Osteocyte (in vitro differentiated cells): Measurements from ENCODE around the gene TAS2R20. TPM values are rescaled to one million over a fixed set of nuclear protein-coding genes. Genes with fewer than 3 reads are reported as not detected.

Experiments
- DNase-seq: peaks from one replicate; pipeline ENCODE4 v3.0.0; 2021; ENCODE audit warnings: mixed read lengths; ENCODE audit not compliant: unreplicated experiment; ENCODE audit errors: extremely low spot score
- H3K27ac Mint-ChIP-seq: one replicate; pipeline ENCODE4 v1.8.0; 2021; ENCODE audit warnings: mild to moderate bottlenecking, mixed read lengths; ENCODE audit not compliant: unreplicated experiment
- H3K27me3 Mint-ChIP-seq: one replicate; pipeline ENCODE4 v1.8.0; 2021; ENCODE audit warnings: mixed read lengths; ENCODE audit not compliant: unreplicated experiment
- H3K36me3 Mint-ChIP-seq: one replicate; pipeline ENCODE4 v1.8.0; 2021; ENCODE audit warnings: mixed read lengths; ENCODE audit not compliant: unreplicated experiment
- H3K4me1 Mint-ChIP-seq: one replicate; pipeline ENCODE4 v1.8.0; 2021; ENCODE audit warnings: mixed read lengths; ENCODE audit not compliant: unreplicated experiment
- H3K4me3 Mint-ChIP-seq: one replicate; pipeline ENCODE4 v1.8.0; 2021; ENCODE audit warnings: mild to moderate bottlenecking, moderate library complexity, mixed read lengths; ENCODE audit not compliant: unreplicated experiment
- H3K9me3 Mint-ChIP-seq: one replicate; pipeline ENCODE4 v1.8.0; 2021; ENCODE audit warnings: mixed read lengths; ENCODE audit not compliant: unreplicated experiment
- total RNA-seq: library from RNA; stranded (reverse); gene quantifications from 2 replicates; pipeline ENCODE4 v1.2.1, GENCODE V29; 2021
- TF ChIP-seq, protein P1 (sequence below): fragments of 200-600 bp; sonication (generic); IDR thresholded peaks from 2 replicates; pipeline ENCODE4 v1.5.0; 2021; ENCODE audit warnings: antibody characterized with exemption, mild to moderate bottlenecking, moderate library complexity

The TAS2R20 gene
- total RNA-seq, 1 donor from 2014 or later, result 2.3 TPM

DNA sequence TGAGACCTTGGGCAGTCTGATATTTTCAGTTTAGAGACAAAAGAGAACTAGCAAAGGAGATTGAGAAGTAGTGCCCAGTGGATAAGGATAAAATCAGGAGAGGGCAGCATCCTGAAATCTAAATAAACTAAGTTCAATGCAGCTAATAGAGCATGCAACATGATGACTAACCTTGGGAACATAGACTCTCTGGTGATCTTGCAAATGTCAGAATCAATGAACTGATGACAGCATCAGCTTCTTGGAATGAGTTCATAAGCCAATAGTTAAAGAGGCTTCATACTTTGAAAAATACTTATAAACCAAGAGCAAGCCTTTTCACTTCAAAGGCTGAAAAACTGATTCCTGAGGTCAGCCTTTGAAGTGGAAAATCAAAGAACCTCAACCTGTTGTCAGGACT is 16.1 kb upstream of the TAS2R20 start:
- Mint-ChIP-seq H3K36me3 (peaks cover 4% of the 10 kb centered on the region), H3K9me3 (peaks cover 3% of the 10 kb centered on the region), H3K27ac (no peak overlapping the region), H3K4me1 (peaks cover 5% of the 10 kb centered on the region), H3K4me3 (no peak overlapping the region), H3K27me3 (no peaks in the 10 kb centered on the region)
- TF ChIP-seq, protein P1, sequence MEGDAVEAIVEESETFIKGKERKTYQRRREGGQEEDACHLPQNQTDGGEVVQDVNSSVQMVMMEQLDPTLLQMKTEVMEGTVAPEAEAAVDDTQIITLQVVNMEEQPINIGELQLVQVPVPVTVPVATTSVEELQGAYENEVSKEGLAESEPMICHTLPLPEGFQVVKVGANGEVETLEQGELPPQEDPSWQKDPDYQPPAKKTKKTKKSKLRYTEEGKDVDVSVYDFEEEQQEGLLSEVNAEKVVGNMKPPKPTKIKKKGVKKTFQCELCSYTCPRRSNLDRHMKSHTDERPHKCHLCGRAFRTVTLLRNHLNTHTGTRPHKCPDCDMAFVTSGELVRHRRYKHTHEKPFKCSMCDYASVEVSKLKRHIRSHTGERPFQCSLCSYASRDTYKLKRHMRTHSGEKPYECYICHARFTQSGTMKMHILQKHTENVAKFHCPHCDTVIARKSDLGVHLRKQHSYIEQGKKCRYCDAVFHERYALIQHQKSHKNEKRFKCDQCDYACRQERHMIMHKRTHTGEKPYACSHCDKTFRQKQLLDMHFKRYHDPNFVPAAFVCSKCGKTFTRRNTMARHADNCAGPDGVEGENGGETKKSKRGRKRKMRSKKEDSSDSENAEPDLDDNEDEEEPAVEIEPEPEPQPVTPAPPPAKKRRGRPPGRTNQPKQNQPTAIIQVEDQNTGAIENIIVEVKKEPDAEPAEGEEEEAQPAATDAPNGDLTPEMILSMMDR, result no peak
- no peak for DNase-seq

DNA sequence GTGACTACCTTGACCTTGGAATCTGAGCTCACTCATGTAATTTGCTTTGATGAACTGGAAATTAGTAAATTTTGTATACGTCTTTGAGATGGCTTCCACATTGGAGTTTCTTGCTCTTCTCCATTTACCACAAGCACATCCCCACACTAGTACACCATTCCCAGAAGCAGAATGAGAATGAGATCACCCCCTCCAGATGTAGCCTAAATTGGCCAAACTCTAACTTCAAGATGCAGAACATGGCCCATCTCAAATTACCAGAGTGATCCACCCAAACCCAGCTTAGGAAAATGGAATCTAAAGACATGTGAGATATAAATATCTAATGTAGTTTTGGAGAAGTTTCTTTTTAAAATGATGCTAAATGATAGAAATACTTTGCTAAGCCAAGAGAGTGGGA is 9.5 kb upstream of the TAS2R20 start:
- Mint-ChIP-seq H3K27me3 (no peaks in the 10 kb centered on the region), H3K36me3 (no peaks in the 10 kb centered on the region), H3K4me1 (no peaks in the 10 kb centered on the region), H3K9me3 (peaks cover 4% of the 10 kb centered on the region), H3K4me3 (no peak overlapping the region), H3K27ac (no peak overlapping the region)
- no peak for DNase-seq
- TF ChIP-seq, protein P1, result no peak

DNA sequence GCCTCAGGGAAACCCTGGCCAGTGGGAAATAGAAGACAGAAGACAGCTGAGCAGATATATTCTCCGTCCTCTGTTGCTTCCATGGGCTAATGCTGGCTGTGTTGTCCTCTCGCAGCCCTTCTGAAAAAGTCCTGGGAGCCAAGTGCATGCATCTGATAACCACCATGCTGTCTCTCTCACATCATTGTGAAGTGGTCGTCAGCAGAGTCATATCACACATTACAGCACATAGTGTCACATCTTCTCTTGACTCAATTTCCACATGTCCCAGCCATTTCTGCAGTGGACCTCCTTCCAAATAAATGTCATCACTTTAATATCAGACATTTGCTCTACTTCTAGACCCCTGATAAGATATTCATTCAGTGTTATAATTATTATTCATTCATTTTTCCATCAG is 3.8 kb downstream of the TAS2R20 start:
- H3K27me3 Mint-ChIP-seq, result no peaks in the 10 kb centered on the region

DNA sequence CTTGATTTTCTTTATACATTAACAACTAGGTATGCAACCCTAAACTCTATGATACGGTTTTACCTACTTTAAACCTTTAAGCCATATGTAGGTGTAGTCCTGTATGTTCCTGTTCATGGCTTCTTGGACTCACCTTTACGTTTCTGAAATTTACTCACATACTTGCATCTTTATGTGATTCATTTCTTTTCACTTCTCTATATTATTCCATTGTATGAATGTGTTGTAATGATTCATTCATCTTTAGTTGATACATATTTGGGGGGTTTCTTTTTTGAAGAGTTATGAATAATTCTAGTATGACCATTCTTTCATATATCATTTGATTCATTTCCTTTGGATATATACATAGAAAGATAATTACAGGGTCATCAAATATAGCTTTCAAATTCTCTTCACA is 9.0 kb downstream of the TAS2R20 start:
- no peak for DNase-seq
- peaks cover 11% of the 10 kb centered on the region for H3K9me3 Mint-ChIP-seq
- TF ChIP-seq, protein P1, result no peak
- H3K4me3 Mint-ChIP-seq, result no peak overlapping the region
- H3K4me1 Mint-ChIP-seq, result no peaks in the 10 kb centered on the region
- peaks cover 25% of the 10 kb centered on the region for H3K36me3 Mint-ChIP-seq
- no peak overlapping the region for H3K27ac Mint-ChIP-seq
- no peaks in the 10 kb centered on the region for H3K27me3 Mint-ChIP-seq

More for the DNA sequence above, 3.8 kb downstream of the TAS2R20 start:
- Mint-ChIP-seq H3K9me3 (peaks cover 11% of the 10 kb centered on the region), H3K4me1 (no peaks in the 10 kb centered on the region), H3K4me3 (no peak overlapping the region), H3K27ac (no peak overlapping the region), H3K36me3 (peaks cover 30% of the 10 kb centered on the region)
- no peak for DNase-seq
- TF ChIP-seq, protein P1, result no peak

DNA sequence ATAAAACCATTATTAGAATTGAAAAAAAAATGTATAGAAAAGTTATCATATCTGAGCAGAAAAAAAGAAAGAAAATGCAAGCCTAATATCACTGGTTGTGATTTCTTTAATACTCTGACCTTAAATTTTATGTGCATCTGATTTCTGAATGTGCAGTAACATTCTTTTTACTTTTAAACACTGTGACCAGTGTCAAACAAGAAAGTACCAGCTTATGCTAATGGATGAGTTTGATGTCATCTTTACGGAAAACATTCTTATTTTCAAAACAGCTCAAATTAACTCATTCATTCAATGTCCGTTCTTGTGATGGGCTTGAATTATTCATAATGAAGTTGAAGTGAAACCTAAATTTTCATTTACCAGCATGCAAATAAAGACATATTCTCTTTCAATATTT is 11.3 kb downstream of the TAS2R20 start, which contains the start of gene TAS2R50:
TSS of gene TAS2R50 (minus strand) at position 101 of the 400 bp plus-strand sequence. CDS start at position 49, 52 bp downstream.
- H3K27ac Mint-ChIP-seq, result no peak within 1 kb of the TSS
- no peak within 1 kb of the TSS for H3K4me3 Mint-ChIP-seq
- no peaks in the 10 kb centered on the region for H3K4me1 Mint-ChIP-seq
- no peaks in the 10 kb centered on the region for H3K27me3 Mint-ChIP-seq
- peaks cover 15% of the 10 kb centered on the region for H3K36me3 Mint-ChIP-seq
- H3K9me3 Mint-ChIP-seq, result peaks cover 11% of the 10 kb centered on the region
- TF ChIP-seq, protein P1, result no peak
- no peak for DNase-seq
